Osteoblast (primary cell): ENCODE data around the gene CARD6. TPM values are rescaled to one million over a fixed set of nuclear protein-coding genes. Genes with fewer than 3 reads are reported as not detected.

Source experiments
- DNase-seq: peaks from one replicate; pipeline ENCODE4 v3.0.0; 2011; ENCODE audit warnings: low spot score, mixed read lengths; ENCODE audit not compliant: insufficient read length; ENCODE audit errors: missing footprints
- H2AFZ ChIP-seq: 2 replicates; pipeline ENCODE4 v1.6.0; 2011; ENCODE audit warnings: mild to moderate bottlenecking, low read length
- H3K27ac ChIP-seq: 2 replicates; pipeline ENCODE4 v1.5.1; 2011; ENCODE audit warnings: mild to moderate bottlenecking, low read depth, low read length, moderate library complexity
- H3K27me3 ChIP-seq: 2 replicates; pipeline ENCODE4 v1.6.0; 2012; ENCODE audit warnings: mild to moderate bottlenecking, control low read depth, inconsistent platforms, low read length, moderate library complexity; ENCODE audit not compliant: insufficient read depth
- H3K36me3 ChIP-seq: 2 replicates; pipeline ENCODE4 v1.5.1; 2011; ENCODE audit warnings: mild to moderate bottlenecking, low read length, control low read depth, moderate library complexity; ENCODE audit not compliant: insufficient read depth
- H3K4me1 ChIP-seq: 2 replicates; pipeline ENCODE4 v1.5.1; 2011; ENCODE audit warnings: mild to moderate bottlenecking, low read length, control low read depth, moderate library complexity; ENCODE audit not compliant: insufficient read depth
- H3K4me2 ChIP-seq: 2 replicates; pipeline ENCODE4 v1.6.0; 2011; ENCODE audit warnings: mild to moderate bottlenecking, low read length; ENCODE audit not compliant: insufficient read depth
- H3K4me3 ChIP-seq: fragments of 200-600 bp; sonication (generic); 3 replicates; pipeline ENCODE4 v1.5.1; 2012; ENCODE audit warnings: mild to moderate bottlenecking, low read length, inconsistent platforms; ENCODE audit not compliant: insufficient read depth
- H3K79me2 ChIP-seq: 2 replicates; pipeline ENCODE4 v1.6.0; 2012; ENCODE audit warnings: mild to moderate bottlenecking, low read length, control low read depth, inconsistent platforms; ENCODE audit not compliant: insufficient read depth
- H3K9me3 ChIP-seq: 2 replicates; pipeline ENCODE4 v1.5.1; 2011; ENCODE audit warnings: low read depth, low read length, control low read depth
- H4K20me1 ChIP-seq: 2 replicates; pipeline ENCODE4 v1.6.0; 2012; ENCODE audit warnings: mild to moderate bottlenecking, low read length, control low read depth; ENCODE audit not compliant: insufficient read depth
- total RNA-seq: library from RNA; depleted of rRNA; stranded (reverse); fragments of >200 nt; gene quantifications from 2 replicates; pipeline ENCODE4 v1.2.3, GENCODE V29; 2012
- TF ChIP-seq, protein P1 (sequence below): IDR thresholded peaks from 2 replicates; pipeline ENCODE4 v1.5.1; 2011; ENCODE audit warnings: mild to moderate bottlenecking, low read depth, low read length, moderate library complexity; ENCODE audit errors: extremely low read depth

CARD6 gene
- total RNA-seq, 1 donor: 19.5 TPM

DNA sequence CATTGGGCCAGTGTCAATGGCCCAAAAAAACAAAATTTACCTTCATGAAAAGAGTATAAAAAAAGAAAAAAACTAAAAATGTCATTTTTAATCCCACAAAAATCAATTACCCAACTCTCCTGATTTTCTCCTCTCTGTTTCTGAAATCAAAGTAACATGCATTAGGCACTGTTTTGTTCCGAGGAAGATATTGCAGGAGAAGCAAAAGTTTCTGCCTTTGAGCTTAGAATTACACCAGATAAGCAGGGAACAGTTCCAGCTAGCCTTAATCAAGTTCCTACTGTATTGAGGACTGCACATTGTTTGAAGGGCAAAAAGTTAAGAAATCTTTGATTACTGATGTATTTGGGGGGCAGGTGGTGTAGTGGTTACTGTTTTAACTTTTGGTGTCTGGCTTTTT is 41.9 kb upstream of the CARD6 start:
- H3K79me2 ChIP-seq: peaks cover 33% of the 10 kb centered on the region
- no peak overlapping the region for H2AFZ ChIP-seq
- H3K27ac ChIP-seq: no peak overlapping the region
- H3K27me3 ChIP-seq: no peaks in the 10 kb centered on the region
- peak; percentile 22 for DNase-seq
- peaks cover 3% of the 10 kb centered on the region for H3K36me3 ChIP-seq
- TF ChIP-seq, protein P1, sequence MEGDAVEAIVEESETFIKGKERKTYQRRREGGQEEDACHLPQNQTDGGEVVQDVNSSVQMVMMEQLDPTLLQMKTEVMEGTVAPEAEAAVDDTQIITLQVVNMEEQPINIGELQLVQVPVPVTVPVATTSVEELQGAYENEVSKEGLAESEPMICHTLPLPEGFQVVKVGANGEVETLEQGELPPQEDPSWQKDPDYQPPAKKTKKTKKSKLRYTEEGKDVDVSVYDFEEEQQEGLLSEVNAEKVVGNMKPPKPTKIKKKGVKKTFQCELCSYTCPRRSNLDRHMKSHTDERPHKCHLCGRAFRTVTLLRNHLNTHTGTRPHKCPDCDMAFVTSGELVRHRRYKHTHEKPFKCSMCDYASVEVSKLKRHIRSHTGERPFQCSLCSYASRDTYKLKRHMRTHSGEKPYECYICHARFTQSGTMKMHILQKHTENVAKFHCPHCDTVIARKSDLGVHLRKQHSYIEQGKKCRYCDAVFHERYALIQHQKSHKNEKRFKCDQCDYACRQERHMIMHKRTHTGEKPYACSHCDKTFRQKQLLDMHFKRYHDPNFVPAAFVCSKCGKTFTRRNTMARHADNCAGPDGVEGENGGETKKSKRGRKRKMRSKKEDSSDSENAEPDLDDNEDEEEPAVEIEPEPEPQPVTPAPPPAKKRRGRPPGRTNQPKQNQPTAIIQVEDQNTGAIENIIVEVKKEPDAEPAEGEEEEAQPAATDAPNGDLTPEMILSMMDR: no peak
- peaks cover 19% of the 10 kb centered on the region for H4K20me1 ChIP-seq
- no peaks in the 10 kb centered on the region for H3K9me3 ChIP-seq
- H3K4me2 ChIP-seq: peak overlapping the region; percentile 96
- peaks cover 18% of the 10 kb centered on the region for H3K4me1 ChIP-seq
- H3K4me3 ChIP-seq: no peak overlapping the region

DNA sequence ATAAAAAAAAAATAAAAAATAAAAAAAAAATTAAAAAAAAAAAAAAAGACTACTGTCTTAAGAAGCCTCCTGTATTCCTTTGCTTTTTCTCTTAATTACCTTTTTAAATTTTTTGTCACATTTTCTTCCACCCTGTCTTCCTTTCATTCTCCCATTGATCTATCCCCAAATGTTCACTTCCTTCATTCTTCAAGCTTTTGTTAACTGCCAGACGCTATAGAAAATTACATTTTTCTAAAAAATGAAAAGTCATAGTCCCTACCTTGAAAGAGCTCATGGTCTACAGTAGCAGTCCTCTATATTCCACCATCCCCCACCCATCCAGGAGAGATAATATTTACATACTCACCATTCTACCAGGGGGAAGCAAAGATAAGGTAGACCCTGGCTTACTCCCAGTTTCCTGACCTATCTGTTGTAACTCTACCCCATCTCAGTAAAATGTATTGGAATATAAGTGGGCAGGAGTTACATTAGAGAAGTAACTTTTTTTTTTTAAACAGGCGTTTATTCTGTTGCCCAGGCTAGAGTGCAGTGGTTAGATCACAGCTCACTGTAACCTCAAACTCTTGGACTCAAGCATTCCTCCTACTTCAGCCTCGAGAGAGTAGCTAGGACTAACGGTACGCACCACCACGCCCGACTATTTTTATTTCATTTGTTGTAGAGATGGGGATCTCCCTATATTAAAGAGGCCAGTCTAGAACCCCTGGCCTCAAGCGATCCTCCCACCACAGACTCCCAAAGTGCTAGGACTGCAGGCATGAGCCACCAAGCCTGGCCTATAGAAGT is 39.2 kb upstream of the CARD6 start:
- no peaks in the 10 kb centered on the region for H3K36me3 ChIP-seq
- no peaks in the 10 kb centered on the region for H3K9me3 ChIP-seq
- TF ChIP-seq, protein P1: no peak
- no peak overlapping the region for H3K4me2 ChIP-seq
- H4K20me1 ChIP-seq: peaks cover 1% of the 10 kb centered on the region
- DNase-seq: peak; percentile 18
- H2AFZ ChIP-seq: no peak overlapping the region
- H3K4me3 ChIP-seq: no peak overlapping the region
- H3K27me3 ChIP-seq: no peaks in the 10 kb centered on the region
- H3K79me2 ChIP-seq: peaks cover 6% of the 10 kb centered on the region
- H3K4me1 ChIP-seq: peaks cover 8% of the 10 kb centered on the region
- no peak overlapping the region for H3K27ac ChIP-seq

DNA sequence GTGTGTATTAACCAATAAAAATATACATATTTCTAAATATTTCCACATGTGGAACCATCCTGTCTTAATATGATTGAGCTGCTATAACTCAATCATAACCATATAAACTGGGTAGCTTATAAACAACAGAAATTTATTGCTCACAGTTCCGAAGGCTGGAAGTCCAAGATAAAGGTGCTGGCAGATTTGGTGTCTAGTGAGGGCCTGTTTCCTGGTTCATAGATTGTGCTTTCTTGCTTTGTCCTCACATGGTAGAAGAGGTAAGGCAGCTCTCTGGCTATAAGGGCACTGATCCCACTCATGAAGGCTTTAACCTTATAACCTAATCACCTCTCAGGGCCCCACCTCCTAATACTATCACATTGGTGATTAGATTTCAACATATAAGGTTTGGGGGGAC is 29.0 kb upstream of the CARD6 start:
- DNase-seq: no peak
- Histone ChIP-seq H3K79me2 (no peaks in the 10 kb centered on the region), H3K4me2 (no peak overlapping the region), H4K20me1 (no peaks in the 10 kb centered on the region), H3K27ac (no peak overlapping the region), H3K9me3 (no peaks in the 10 kb centered on the region), H3K4me3 (no peak overlapping the region), H2AFZ (no peak overlapping the region), H3K27me3 (no peaks in the 10 kb centered on the region), H3K36me3 (no peaks in the 10 kb centered on the region), H3K4me1 (peaks cover 5% of the 10 kb centered on the region)
- TF ChIP-seq, protein P1: no peak

DNA sequence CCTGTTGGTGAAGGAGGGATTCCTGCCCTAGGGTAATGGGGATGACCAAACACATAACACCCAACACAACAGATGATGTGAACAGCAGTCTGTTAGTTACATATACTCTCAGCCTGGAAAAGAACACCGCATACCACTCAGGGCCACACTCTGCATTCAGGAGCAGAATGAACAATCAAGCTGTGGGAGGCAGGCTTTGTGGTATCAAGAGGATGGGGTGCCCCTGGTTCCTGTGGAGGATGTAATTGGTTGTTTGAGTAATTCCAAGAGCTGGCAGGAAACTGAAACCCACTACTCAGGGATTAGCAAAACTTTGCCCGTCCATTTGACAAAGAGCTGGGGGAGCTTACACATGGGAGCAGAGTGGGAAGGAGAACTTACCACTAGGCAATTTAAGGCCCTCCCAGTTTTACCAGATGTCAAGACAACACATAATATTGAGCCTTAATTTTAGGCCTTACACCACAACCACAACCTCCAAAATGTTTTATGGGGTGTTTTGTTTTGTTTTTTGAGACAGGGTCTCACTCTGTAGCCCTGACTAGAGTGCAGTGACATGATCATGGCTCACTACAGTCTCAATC is 27.4 kb upstream of the CARD6 start:
- DNase-seq: no peak
- Histone ChIP-seq H3K36me3 (no peaks in the 10 kb centered on the region), H3K4me2 (no peak overlapping the region), H3K79me2 (no peaks in the 10 kb centered on the region), H4K20me1 (no peaks in the 10 kb centered on the region), H3K27me3 (no peaks in the 10 kb centered on the region), H3K4me3 (no peak overlapping the region), H2AFZ (no peak overlapping the region), H3K27ac (no peak overlapping the region), H3K4me1 (peaks cover under 1% of the 10 kb centered on the region), H3K9me3 (no peaks in the 10 kb centered on the region)
- TF ChIP-seq, protein P1: no peak
